NT2/D1 (cell line): ENCODE data around the gene FAM241B.

Experiments used
- DNase-seq: peaks from one replicate; pipeline ENCODE4 v3.0.0-alpha.2; 2011; ENCODE audit warnings: low read depth, low spot score
- H3K27me3 ChIP-seq: 2 replicates; pipeline ENCODE4 v1.6.0; 2011; ENCODE audit warnings: mild to moderate bottlenecking; ENCODE audit not compliant: insufficient read length, insufficient read depth
- H3K36me3 ChIP-seq: 2 replicates; pipeline ENCODE4 v1.6.1; 2011; ENCODE audit warnings: mild to moderate bottlenecking, low read length, mixed read lengths; ENCODE audit not compliant: insufficient read depth, insufficient read length
- H3K4me1 ChIP-seq: 2 replicates; pipeline ENCODE4 v1.5.1; 2011; ENCODE audit not compliant: insufficient read depth, insufficient read length
- H3K4me3 ChIP-seq: 2 replicates; pipeline ENCODE4 v1.5.1; 2011; ENCODE audit warnings: low read depth; ENCODE audit not compliant: insufficient read length
- H3K9ac ChIP-seq: 2 replicates; pipeline ENCODE4 v1.6.0; 2011; ENCODE audit warnings: low read depth; ENCODE audit not compliant: insufficient read length
- H3K9me3 ChIP-seq: 2 replicates; pipeline ENCODE4 v1.5.1; 2011; ENCODE audit warnings: mild to moderate bottlenecking, low read length; ENCODE audit not compliant: insufficient read depth
- SUZ12 ChIP-seq: IDR thresholded peaks from 2 replicates; pipeline ENCODE4 v1.6.1; 2011; ENCODE audit not compliant: insufficient read length, insufficient read depth; ENCODE audit errors: extremely low read depth
- YY1 ChIP-seq: IDR thresholded peaks from 2 replicates; pipeline ENCODE4 v1.6.1; 2011; ENCODE audit not compliant: insufficient read length, insufficient read depth
- ZNF274 ChIP-seq: IDR thresholded peaks from 2 replicates; pipeline ENCODE4 v1.6.1; 2011; ENCODE audit warnings: mild to moderate bottlenecking, low read depth, low read length

FAM241B gene, protein sequence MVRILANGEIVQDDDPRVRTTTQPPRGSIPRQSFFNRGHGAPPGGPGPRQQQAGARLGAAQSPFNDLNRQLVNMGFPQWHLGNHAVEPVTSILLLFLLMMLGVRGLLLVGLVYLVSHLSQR

DNA sequence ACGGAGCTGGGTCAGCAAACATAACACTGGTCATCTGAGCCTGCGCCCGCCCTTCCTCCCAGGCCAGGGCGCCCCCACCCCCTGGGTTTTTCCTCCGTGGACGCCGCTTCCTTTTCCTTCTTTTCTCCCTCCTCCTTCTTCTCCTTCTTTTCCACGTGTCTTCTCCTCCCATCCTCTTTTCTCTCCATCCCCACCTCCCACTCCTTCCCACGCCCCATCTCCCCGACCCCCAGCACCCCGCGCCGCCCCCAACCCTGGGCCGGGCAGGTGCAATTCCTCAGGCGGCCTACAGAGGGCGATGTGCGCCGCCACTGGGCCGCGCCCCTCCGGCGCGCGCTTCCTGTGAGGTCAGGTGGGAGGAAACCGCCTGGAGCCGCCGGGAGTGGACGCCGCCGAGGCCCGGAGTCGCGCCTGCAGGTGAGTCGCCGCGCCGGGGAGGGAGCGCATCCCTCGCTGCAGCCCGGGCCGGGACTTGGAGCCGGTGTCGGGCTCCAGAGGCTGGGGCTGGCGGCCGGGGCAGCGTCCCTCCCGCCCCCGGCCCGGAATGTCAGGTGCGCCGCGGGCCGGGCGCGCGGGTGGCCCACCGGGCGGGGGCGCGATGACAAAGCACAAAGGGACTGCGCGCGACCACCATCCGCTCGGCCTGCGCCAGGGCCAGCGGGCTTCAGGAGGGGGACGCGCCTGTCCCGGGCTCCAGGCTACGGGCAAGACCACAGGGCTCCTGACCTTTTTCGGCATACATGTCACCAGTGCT, at the start of gene FAM241B:
TSS of gene FAM241B (plus strand) at position 351 of the 754 bp plus-strand sequence. CDS start 1,497 bp downstream, outside the sequence.
- TF ChIP-seq ZNF274, result no peak
- TF ChIP-seq SUZ12, result no peak
- no peak for TF ChIP-seq YY1
- peak; percentile 27 for DNase-seq
- Histone ChIP-seq H3K9ac (peak within 1 kb of the TSS; percentile 81), H3K4me1 (peaks cover 2% of the 10 kb centered on the region), H3K9me3 (no peaks in the 10 kb centered on the region), H3K4me3 (peak within 1 kb of the TSS; percentile 68), H3K27me3 (peaks cover 27% of the 10 kb centered on the region), H3K36me3 (peaks cover 23% of the 10 kb centered on the region)

DNA sequence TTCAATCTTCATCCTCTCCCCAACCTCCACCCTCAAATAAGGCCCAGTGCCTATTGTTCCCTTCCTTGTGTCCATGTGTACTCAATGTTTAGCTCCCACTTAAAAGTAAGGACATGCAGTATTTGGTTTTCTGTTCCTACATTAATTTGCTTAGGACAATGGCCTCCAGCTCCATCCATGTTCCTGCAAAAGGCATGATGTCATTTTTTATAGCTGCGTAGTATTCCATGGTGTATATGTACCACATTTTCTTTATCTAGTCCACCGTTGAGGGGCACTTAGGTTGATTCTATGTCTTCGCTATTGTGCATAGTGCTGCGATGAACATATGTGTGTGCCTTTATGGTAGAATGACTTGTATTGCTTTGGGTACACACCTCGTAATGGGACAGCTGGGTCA, 49.6 kb upstream of the FAM241B start:
- H3K9ac ChIP-seq, result no peak overlapping the region
- H3K9me3 ChIP-seq, result no peaks in the 10 kb centered on the region
- peaks cover 99% of the 10 kb centered on the region for H3K27me3 ChIP-seq
- no peak for DNase-seq
- TF ChIP-seq SUZ12 (no peak), YY1 (no peak), ZNF274 (no peak)
- H3K4me3 ChIP-seq, result no peak overlapping the region
- no peaks in the 10 kb centered on the region for H3K36me3 ChIP-seq
- H3K4me1 ChIP-seq, result peaks cover 7% of the 10 kb centered on the region

DNA sequence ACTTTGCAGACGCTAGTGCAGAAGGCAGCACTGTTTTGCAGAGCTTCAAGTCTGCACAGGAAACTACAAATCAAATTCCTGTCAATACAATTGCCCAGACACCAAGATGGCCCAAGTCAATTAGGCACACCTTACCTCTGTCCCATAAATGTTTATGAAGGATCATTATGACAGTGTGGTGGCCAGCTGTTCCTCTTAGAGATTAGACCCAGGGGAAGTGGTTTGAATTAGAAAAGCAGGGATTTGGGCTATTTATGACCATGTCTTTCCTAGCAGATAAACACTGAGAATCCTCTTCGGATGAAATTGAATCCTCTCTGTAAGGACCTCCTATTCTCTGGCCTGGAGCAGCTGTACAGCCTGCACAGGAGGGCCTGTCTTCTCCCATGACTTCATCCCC, 46.9 kb upstream of the FAM241B start:
- Histone ChIP-seq H3K4me1 (peaks cover 3% of the 10 kb centered on the region), H3K9ac (no peak overlapping the region), H3K27me3 (peaks cover 99% of the 10 kb centered on the region), H3K36me3 (no peaks in the 10 kb centered on the region), H3K4me3 (no peak overlapping the region), H3K9me3 (0 out of 2 replicates have a peak, but pooled peaks cover 5% of the 10 kb centered on the region)
- DNase-seq, result no peak
- no peak for TF ChIP-seq ZNF274
- no peak for TF ChIP-seq YY1
- no peak for TF ChIP-seq SUZ12

DNA sequence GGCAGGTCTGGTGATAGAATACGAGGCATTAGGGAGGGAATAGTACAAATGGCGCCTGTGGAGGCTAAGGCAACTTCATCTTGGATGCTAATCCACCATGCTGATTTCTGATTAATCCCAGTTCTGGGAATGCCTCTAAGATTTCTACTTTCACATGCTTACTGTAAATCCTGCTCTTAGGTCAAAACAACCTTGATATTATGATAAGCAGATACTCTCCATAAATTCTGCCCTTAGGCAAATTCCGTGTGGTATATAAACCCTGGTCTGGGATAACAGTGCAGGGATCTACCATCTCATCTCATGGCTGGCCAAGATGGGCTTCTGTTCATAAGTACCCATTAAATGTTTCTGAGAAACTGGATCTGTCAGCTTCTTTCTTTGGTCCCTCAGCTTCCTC, 45.4 kb upstream of the FAM241B start:
- Histone ChIP-seq H3K9ac (no peak overlapping the region), H3K4me1 (no peaks in the 10 kb centered on the region), H3K36me3 (no peaks in the 10 kb centered on the region), H3K27me3 (peaks cover 98% of the 10 kb centered on the region), H3K9me3 (0 out of 2 replicates have a peak, but pooled peaks cover 5% of the 10 kb centered on the region), H3K4me3 (no peak overlapping the region)
- no peak for DNase-seq
- no peak for TF ChIP-seq ZNF274
- TF ChIP-seq YY1, result no peak
- no peak for TF ChIP-seq SUZ12

DNA sequence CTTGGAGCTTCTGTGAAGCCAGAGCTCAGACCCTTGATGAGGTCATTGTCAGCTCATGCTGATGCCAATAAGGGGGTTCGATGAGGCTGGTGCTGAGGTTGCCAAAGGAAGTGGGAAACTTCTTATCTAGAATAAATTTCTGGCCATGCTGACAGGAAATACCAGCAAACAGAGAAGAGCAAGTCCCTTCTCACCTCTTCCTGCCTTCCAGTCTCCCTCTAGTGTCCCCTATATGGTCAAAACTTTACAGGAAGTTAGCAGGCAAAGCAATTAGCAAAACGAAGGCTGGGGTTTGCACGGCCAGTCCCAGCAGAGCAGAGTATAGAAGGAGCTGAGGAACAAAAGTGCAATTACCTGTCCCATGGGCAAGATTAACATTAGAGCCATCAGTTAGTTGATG, 41.7 kb upstream of the FAM241B start:
- no peak for DNase-seq
- 0 out of 2 replicates have a peak, but pooled peaks cover 5% of the 10 kb centered on the region for H3K9me3 ChIP-seq
- TF ChIP-seq ZNF274 (no peak), SUZ12 (no peak), YY1 (no peak)
- H3K9ac ChIP-seq, result no peak overlapping the region
- peaks cover 62% of the 10 kb centered on the region for H3K27me3 ChIP-seq
- no peaks in the 10 kb centered on the region for H3K36me3 ChIP-seq
- H3K4me1 ChIP-seq, result no peaks in the 10 kb centered on the region
- no peak overlapping the region for H3K4me3 ChIP-seq

DNA sequence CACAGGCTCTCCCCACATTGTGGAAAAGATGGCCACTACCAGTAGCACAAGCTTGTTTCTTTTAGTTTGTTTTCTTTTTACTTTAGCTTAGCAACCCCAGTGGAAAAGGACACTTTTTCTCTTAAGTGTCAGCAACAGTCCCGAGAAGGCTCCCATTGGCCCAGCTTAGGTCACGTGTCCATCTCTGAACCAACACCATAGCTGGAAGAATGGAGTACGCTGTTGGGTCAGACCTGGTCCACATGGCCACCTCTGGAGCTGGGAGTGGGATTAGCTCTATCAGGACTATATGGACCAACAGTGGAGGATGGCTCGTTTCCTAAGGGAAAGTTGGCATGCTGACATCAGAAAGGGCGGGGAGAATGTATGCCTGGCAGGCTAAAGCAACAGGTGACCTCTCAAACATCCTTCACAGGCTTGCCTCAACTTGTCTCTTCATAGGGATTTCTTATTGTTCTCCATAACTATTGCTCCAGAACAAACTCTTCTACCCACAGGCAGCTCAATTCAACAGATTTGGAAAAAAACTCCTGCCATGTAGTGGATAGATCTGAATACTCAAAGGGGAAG, 29.2 kb upstream of the FAM241B start:
- Histone ChIP-seq H3K4me1 (no peaks in the 10 kb centered on the region), H3K27me3 (peaks cover 6% of the 10 kb centered on the region), H3K9me3 (no peaks in the 10 kb centered on the region), H3K9ac (no peak overlapping the region), H3K4me3 (no peak overlapping the region), H3K36me3 (no peaks in the 10 kb centered on the region)
- no peak for TF ChIP-seq YY1
- no peak for TF ChIP-seq SUZ12
- TF ChIP-seq ZNF274, result no peak
- DNase-seq, result no peak

DNA sequence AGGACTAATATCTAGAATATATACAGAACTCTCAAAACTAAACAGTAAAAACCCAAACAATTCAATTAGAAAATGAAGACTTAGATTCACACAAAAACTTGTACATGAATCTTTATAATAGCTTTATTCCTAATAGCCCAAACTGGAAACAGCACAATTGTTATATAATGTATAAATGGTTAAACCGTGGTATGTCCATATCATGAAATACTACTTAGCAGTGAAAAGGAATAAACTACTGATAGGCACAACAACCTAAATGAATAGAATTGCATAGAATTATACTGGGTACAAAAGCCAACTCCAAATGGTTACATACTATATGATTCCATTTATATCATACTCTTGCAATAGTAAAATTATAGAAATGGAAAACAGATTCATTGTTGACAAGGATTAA, 21.0 kb upstream of the FAM241B start:
- H3K27me3 ChIP-seq, result no peaks in the 10 kb centered on the region
- H3K4me3 ChIP-seq, result no peak overlapping the region
- H3K9me3 ChIP-seq, result peaks cover 26% of the 10 kb centered on the region
- DNase-seq, result no peak
- H3K36me3 ChIP-seq, result no peaks in the 10 kb centered on the region
- no peaks in the 10 kb centered on the region for H3K4me1 ChIP-seq
- H3K9ac ChIP-seq, result no peak overlapping the region
- no peak for TF ChIP-seq YY1
- no peak for TF ChIP-seq ZNF274
